HG03175 (cell line): Measurements from ENCODE around the gene OLA1.

Experiments
- ATAC-seq: cut with Tn5 transposase; IDR thresholded peaks from one replicate; pipeline ENCODE4 v1.9.1; 2021; ENCODE audit warnings: mild to moderate bottlenecking, moderate library complexity; ENCODE audit not compliant: unreplicated experiment

Gene OLA1

GRCh38 chr2:174224665-174225288 lies 23.6 kb downstream of the OLA1 start:
- no peak for ATAC-seq

- no peak for ATAC-seq
Observed at GRCh38 chr2:174224125-174224524, 24.2 kb downstream of the OLA1 start.

GRCh38 chr2:174223388-174223787 lies 24.9 kb downstream of the OLA1 start:
- no peak for ATAC-seq

- no peak for ATAC-seq
Observed at GRCh38 chr2:174222154-174222553, 26.2 kb downstream of the OLA1 start.

GRCh38 chr2:174219321-174219720 lies 29.0 kb downstream of the OLA1 start:
- no peak for ATAC-seq

- ATAC-seq: no peak
Observed at GRCh38 chr2:174218773-174219172, 29.6 kb downstream of the OLA1 start.

GRCh38 chr2:174217869-174218268 lies 30.5 kb downstream of the OLA1 start:
- ATAC-seq: no peak

- no peak for ATAC-seq
Observed at GRCh38 chr2:174211954-174212353, 36.4 kb downstream of the OLA1 start.

- ATAC-seq: no peak
Observed at GRCh38 chr2:174210862-174211261, 37.5 kb downstream of the OLA1 start.

GRCh38 chr2:174209325-174209724 lies 39.0 kb downstream of the OLA1 start:
- no peak for ATAC-seq

GRCh38 chr2:174208026-174208425 lies 40.3 kb downstream of the OLA1 start:
- ATAC-seq: no peak

GRCh38 chr2:174205562-174205961 lies 42.8 kb downstream of the OLA1 start:
- no peak for ATAC-seq

- ATAC-seq: no peak
Observed at GRCh38 chr2:174202188-174202587, 46.1 kb downstream of the OLA1 start.

GRCh38 chr2:174198846-174199564 lies 49.3 kb downstream of the OLA1 start:
- ATAC-seq: no peak

- no peak for ATAC-seq
Observed at GRCh38 chr2:174195253-174195652, 53.1 kb downstream of the OLA1 start.

- ATAC-seq: no peak
Observed at GRCh38 chr2:174193737-174194136, 54.6 kb downstream of the OLA1 start.

- ATAC-seq: no peak
Observed at GRCh38 chr2:174192664-174193063, 55.7 kb downstream of the OLA1 start.

- no peak for ATAC-seq
Observed at GRCh38 chr2:174191342-174192074, 56.8 kb downstream of the OLA1 start.

- no peak for ATAC-seq
Observed at GRCh38 chr2:174184915-174185314, 63.4 kb downstream of the OLA1 start.

GRCh38 chr2:174184504-174184903 lies 63.8 kb downstream of the OLA1 start:
- ATAC-seq: no peak

GRCh38 chr2:174183076-174183475 lies 65.3 kb downstream of the OLA1 start:
- ATAC-seq: no peak

- ATAC-seq: no peak
Observed at GRCh38 chr2:174181368-174181767, 67.0 kb downstream of the OLA1 start.
